GM10248 (cell line): ENCODE measurements around the gene CDKL2.
"Not testable (repeated sequence)": the region's sequence is repeated elsewhere in the genome, so short reads cannot be mapped to it uniquely, and the experiment has no call there.

ENCODE experiments used
- CTCF ChIA-PET: fragments of 300-600 bp; sonication (Branson Sonifier 250); formaldehyde crosslinking; extraction: SDS; loops from one replicate; lab custom pipeline; 2021; ENCODE audit warnings: antibody characterized with exemption; lab: Yijun Ruan, JAX
- POLR2A ChIA-PET: fragments of 350-650 bp; sonication (Branson Sonifier 250); formaldehyde crosslinking; extraction: SDS; loops from one replicate; lab custom pipeline; 2020; ENCODE audit warnings: antibody characterized with exemption; lab: Yijun Ruan, JAX
- DNase-seq: peaks from one replicate; pipeline ENCODE4 v3.0.0; 2012; ENCODE audit errors: extremely low spot score
- TF ChIP-seq, protein P1 (sequence below): IDR thresholded peaks from 2 replicates; pipeline ENCODE4 v1.5.1; 2012; ENCODE audit warnings: mild to moderate bottlenecking, low read depth; ENCODE audit errors: extremely low read depth, missing control alignments, control extremely low read depth

Gene CDKL2

DNA sequence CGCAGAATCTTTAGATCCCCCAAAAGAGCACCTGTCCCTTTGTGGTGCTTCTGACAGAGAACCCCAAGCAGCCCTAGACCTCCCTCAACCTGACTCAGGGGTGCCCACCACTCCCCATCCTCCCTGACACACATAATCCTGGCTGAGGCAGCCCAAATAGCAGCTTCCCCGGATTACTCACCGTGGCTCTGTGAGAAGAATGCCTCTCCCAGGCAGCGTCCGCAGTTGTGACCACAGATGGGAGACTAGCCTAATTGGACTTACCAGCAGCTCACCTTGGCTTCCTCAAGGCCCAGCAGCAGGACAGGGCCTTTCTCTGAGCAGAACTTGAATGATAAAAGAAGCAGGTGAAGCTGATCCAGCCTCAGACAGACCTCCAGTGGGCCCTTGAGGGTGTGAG, 84.8 kb downstream of the CDKL2 start:
- DNase-seq, result no peak
- ChIA-PET POLR2A (no interaction called here), CTCF (interaction anchor here (2.0 kb wide), 1 partner anchor 30 kb away, joined by 5 read pairs; no protein-coding TSS in a partner anchor)
- TF ChIP-seq, protein P1, sequence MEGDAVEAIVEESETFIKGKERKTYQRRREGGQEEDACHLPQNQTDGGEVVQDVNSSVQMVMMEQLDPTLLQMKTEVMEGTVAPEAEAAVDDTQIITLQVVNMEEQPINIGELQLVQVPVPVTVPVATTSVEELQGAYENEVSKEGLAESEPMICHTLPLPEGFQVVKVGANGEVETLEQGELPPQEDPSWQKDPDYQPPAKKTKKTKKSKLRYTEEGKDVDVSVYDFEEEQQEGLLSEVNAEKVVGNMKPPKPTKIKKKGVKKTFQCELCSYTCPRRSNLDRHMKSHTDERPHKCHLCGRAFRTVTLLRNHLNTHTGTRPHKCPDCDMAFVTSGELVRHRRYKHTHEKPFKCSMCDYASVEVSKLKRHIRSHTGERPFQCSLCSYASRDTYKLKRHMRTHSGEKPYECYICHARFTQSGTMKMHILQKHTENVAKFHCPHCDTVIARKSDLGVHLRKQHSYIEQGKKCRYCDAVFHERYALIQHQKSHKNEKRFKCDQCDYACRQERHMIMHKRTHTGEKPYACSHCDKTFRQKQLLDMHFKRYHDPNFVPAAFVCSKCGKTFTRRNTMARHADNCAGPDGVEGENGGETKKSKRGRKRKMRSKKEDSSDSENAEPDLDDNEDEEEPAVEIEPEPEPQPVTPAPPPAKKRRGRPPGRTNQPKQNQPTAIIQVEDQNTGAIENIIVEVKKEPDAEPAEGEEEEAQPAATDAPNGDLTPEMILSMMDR, result no peak

DNA sequence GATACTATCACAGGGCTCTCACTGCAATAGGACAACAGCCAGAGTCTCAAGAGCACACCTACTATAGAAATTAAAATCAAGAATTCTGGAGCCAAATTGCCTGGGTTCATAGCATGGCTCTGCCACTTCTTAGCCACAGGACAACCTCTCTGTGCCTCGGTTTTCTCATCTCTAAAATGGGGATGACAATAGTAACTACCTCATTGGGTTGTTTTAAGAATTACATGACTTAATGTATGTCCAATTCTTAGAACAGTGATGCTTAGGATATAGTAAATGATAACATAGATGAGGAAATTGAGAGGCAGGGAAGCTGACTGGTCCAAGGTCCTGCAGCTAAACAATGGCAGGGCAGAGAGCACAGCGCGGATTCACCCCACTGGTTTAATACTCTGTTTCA, 85.5 kb downstream of the CDKL2 start:
- TF ChIP-seq, protein P1, result no peak
- CTCF ChIA-PET, result interaction anchor here (2.0 kb wide), 1 partner anchor 29 kb away, joined by 5 read pairs; no protein-coding TSS in a partner anchor
- DNase-seq, result no peak
- POLR2A ChIA-PET, result no interaction called here

GRCh38 chr4:75544220-75544619, 86.1 kb downstream of the CDKL2 start:
- POLR2A ChIA-PET, CTCF ChIA-PET, DNase-seq: not testable (repeated sequence)

GRCh38 chr4:75542824-75543223, 87.5 kb downstream of the CDKL2 start:
- DNase-seq, result no peak
- TF ChIP-seq, protein P1, result no peak
- ChIA-PET CTCF (interaction anchor here (0.8 to 1.4 kb wide), 2 partner anchors 12 to 35 kb away, joined by 3 read pairs; no protein-coding TSS in a partner anchor), POLR2A (interaction anchor here (0.6 kb wide), 1 partner anchor 47 kb away, joined by 5 read pairs; no protein-coding TSS in a partner anchor)

GRCh38 chr4:75537308-75537707, 93.0 kb downstream of the CDKL2 start:
- POLR2A ChIA-PET, DNase-seq: not testable (repeated sequence)
- CTCF ChIA-PET, result interaction anchor here (1.2 to 1.7 kb wide), 2 partner anchors 11 to 168 kb away, joined by 4 to 7 read pairs; no protein-coding TSS in a partner anchor

DNA sequence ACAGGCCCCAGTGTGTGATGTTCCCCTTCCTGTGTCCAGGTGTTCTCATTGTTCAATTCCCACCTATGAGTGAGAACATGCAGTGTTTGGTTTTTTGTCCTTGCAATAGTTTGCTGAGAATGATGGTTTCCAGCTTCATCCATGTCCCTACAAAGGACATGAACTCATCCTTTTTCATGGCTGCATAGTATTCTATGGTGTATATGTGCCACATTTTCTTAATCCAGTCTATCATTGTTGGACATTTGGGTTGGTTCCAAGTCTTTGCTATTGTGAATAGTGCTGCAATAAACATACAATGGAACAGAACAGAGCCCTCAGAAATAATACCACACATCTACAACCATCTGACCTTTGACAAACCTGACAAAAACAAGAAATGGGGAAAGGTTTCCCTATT, 96.4 kb downstream of the CDKL2 start:
- CTCF ChIA-PET, DNase-seq, POLR2A ChIA-PET: not testable (repeated sequence)

- DNase-seq, POLR2A ChIA-PET, CTCF ChIA-PET: not testable (repeated sequence)
Observed at GRCh38 chr4:75533339-75533887, 96.9 kb downstream of the CDKL2 start.

GRCh38 chr4:75531536-75532143, 98.7 kb downstream of the CDKL2 start:
- POLR2A ChIA-PET, DNase-seq: not testable (repeated sequence)
- CTCF ChIA-PET, result interaction anchor here (1.1 to 2.1 kb wide), 5 partner anchors 9 to 18 kb away, joined by 3 to 6 read pairs (median 3); no protein-coding TSS in a partner anchor

DNA sequence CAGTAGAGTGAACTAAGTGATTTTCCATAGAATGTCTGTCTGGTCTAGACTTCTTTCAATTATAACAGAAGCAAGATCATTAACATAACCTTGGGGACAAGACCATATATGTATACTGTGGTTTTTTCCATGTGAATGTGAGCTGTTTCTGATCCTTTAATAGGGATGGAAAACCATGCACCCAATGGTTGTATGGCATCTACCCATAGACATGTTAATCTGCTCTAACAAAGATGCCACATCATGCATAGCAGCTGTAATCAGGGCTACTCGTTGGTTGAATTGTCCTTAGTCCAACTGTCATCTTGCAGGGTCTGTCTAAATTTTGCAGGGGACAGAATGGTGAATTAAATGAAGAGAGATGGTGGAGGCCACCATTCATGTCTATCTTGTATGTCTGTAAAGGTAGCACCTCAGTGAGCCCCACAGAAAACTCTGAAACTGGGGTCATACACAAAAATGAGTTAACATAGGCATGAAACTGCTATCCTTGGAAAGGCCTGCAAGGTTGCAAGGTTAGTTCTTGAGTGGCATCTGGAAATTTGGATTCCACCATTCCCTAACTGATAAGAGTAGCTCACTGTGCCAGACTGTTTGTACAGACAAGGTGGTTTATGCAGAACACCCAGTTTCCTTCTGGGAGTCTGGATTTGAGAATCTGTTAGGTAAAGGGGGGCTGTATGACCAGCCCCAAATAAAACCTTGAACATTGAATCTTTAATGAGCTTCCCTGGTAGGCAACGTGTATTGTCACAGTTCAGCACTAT, 99.6 kb downstream of the CDKL2 start:
- CTCF ChIA-PET, result interaction anchor here (1.1 to 2.1 kb wide), 4 partner anchors 10 to 17 kb away, joined by 3 to 6 read pairs (median 3); no protein-coding TSS in a partner anchor
- POLR2A ChIA-PET, result no interaction called here
- TF ChIP-seq, protein P1, result no peak
- DNase-seq, result no peak
